CD4-positive, CD25-positive, alpha-beta regulatory T cell (primary cell): ENCODE results near the gene TM9SF1. TPM values are rescaled to one million over a fixed set of nuclear protein-coding genes. Genes with fewer than 3 reads are reported as not detected.
A peak's percentile ranks its signal among the peaks of the same experiment; 100 is the strongest.

Source experiments
- ATAC-seq, 2 donors: fragments of 150-1000 bp; cut with Tn5 transposase; one replicate each; pipeline ENCODE4 v1.10.0; 2021; ENCODE audit warnings: low read depth in 2 of 2, moderate number of reproducible peaks in 2 of 2, moderate library complexity in 1 of 2
- DNase-seq, 3 donors: peaks; one replicate each; pipeline versions ENCODE4 v3.0.0 to v3.0.0-alpha.2; 2012 to 2022; ENCODE audit warnings: mixed read lengths in 1 of 3
- H3K27ac ChIP-seq: one replicate; pipeline ENCODE4 v1.7.0; 2013; ENCODE audit warnings: mild to moderate bottlenecking, low read length; ENCODE audit not compliant: insufficient read depth, poor library complexity, severe bottlenecking
- H3K27me3 ChIP-seq: one replicate; pipeline ENCODE4 v1.7.0; 2013; ENCODE audit warnings: low read length; ENCODE audit not compliant: control insufficient read depth, insufficient read depth
- H3K36me3 ChIP-seq: one replicate; pipeline ENCODE4 v1.7.0; 2013; ENCODE audit warnings: mild to moderate bottlenecking, low read length, moderate library complexity; ENCODE audit not compliant: control insufficient read depth, insufficient read depth
- H3K4me1 ChIP-seq: 2 replicates; pipeline ENCODE4 v1.7.0; 2013; ENCODE audit warnings: mild to moderate bottlenecking, low read length; ENCODE audit not compliant: insufficient read depth, control insufficient read depth, poor library complexity, severe bottlenecking
- H3K4me3 ChIP-seq: one replicate; pipeline ENCODE4 v1.7.0; 2013; ENCODE audit warnings: low read depth, mild to moderate bottlenecking, low read length, moderate library complexity
- H3K9me3 ChIP-seq, 2 experiments: 1 replicate in 1 of 2; 2 replicates in 1 of 2; pipeline ENCODE4 v1.7.0; 2013; ENCODE audit warnings: low read length in 2 of 2, mild to moderate bottlenecking in 1 of 2, moderate library complexity in 1 of 2; ENCODE audit not compliant: control insufficient read depth in 2 of 2
- H3K27ac Mint-ChIP-seq, 3 donors: one replicate each; pipeline ENCODE4 v1.8.0; 2020 to 2022; ENCODE audit warnings: mild to moderate bottlenecking in 3 of 3, mixed read lengths in 3 of 3, moderate library complexity in 2 of 3
- H3K27me3 Mint-ChIP-seq: one replicate; pipeline ENCODE4 v1.8.0; 2022; ENCODE audit warnings: mild to moderate bottlenecking, mixed read lengths
- H3K36me3 Mint-ChIP-seq: one replicate; pipeline ENCODE4 v1.8.0; 2020; ENCODE audit warnings: mixed read lengths
- H3K4me1 Mint-ChIP-seq, 4 donors: one replicate each; pipeline ENCODE4 v1.8.0; 2020 to 2022; ENCODE audit warnings: mixed read lengths in 4 of 4, mild to moderate bottlenecking in 1 of 4
- H3K4me3 Mint-ChIP-seq, 4 donors: one replicate each; pipeline ENCODE4 v1.8.0; 2020 to 2022; ENCODE audit warnings: mild to moderate bottlenecking in 4 of 4, mixed read lengths in 4 of 4, moderate library complexity in 3 of 4
- H3K9me3 Mint-ChIP-seq, 7 donors: one replicate each; pipeline ENCODE4 v1.8.0; 2020 to 2022; ENCODE audit warnings: mixed read lengths in 7 of 7, mild to moderate bottlenecking in 3 of 7, moderate library complexity in 2 of 7
- polyA plus RNA-seq, 4 donors: library from polyadenylated mRNA; unstranded; fragments of 300-500 nt; fragmentation: Illumina TruSeq; gene quantifications; one replicate each; pipeline ENCODE4 v1.2.3, GENCODE V29; 2021
- total RNA-seq: library from RNA; stranded (reverse); gene quantifications from one replicate; pipeline ENCODE4 v1.2.3, GENCODE V29; 2022

Gene TM9SF1
- total and polyA plus RNA-seq, 5 donors from 2014 or later = 20.0 to 42.3 (median 39.3) TPM

DNA sequence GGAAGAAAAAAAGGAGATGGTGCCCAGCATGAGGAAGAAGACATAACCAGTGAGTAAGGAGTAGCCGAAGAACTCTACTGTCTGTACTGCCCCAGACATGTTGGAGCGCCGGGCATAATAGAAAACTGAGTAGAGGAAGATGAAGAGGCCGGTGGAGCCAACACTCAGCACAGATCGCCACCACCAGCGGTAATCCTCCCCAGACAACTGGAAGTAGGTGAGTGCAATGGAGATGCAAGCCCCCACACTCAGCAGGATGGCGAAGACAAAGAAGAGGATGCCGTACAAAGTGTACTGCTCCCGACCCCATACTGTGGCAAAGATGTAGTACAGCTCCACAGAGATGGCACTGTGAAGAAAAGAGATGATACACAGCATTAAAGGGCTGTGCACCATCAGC lies 5.8 kb downstream of the TM9SF1 start:
- Histone ChIP-seq H3K4me1 (peaks cover 24% of the 10 kb centered on the region), H3K36me3 (peaks cover 32% of the 10 kb centered on the region), H3K4me3 (no peak overlapping the region), H3K9me3 (no peaks in the 10 kb centered on the region), H3K27me3 (no peaks in the 10 kb centered on the region), H3K27ac (peak overlapping the region; percentile 79)
- H3K36me3 Mint-ChIP-seq = peaks cover 9% of the 10 kb centered on the region
- H3K27ac Mint-ChIP-seq = peak overlapping the region; percentile 53 to 95 (median 92)
- no peaks in the 10 kb centered on the region for H3K9me3 Mint-ChIP-seq
- H3K4me3 Mint-ChIP-seq = peak overlapping the region in 2 of 4 donors; percentile 95 to 98
- ATAC-seq (no peak), DNase-seq (no peak)
- peaks cover 22 to 55% (median 32%) of the 10 kb centered on the region in 4 donors for H3K4me1 Mint-ChIP-seq
- H3K27me3 Mint-ChIP-seq = peaks cover 5% of the 10 kb centered on the region

DNA sequence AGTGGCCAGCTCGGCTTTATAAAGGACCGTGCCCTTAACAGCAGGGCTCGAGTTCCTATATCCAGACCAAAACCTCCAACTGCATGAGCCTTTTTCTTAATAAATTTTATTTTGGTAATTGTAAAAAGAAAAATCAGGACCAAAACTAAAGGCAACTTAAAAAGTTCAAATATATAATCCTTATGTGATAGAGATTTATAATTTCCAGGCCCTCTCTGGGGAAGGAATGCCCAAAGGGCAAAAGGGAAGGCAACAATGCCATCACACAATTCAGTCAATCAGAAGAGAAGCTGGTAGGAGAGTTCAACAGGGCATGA lies 6.2 kb downstream of the TM9SF1 start:
- peaks cover 9% of the 10 kb centered on the region for H3K36me3 Mint-ChIP-seq
- peaks cover 36% of the 10 kb centered on the region for H3K36me3 ChIP-seq
- H3K27ac ChIP-seq = peak overlapping the region; percentile 79
- H3K4me1 ChIP-seq = peaks cover 20% of the 10 kb centered on the region
- H3K4me1 Mint-ChIP-seq = peaks cover 22 to 51% (median 28%) of the 10 kb centered on the region in 4 donors
- H3K9me3 ChIP-seq = no peaks in the 10 kb centered on the region
- no peaks in the 10 kb centered on the region for H3K9me3 Mint-ChIP-seq
- DNase-seq (no peak), ATAC-seq (no peak)
- H3K27me3 ChIP-seq = no peaks in the 10 kb centered on the region
- peak overlapping the region; percentile 13 for H3K4me3 ChIP-seq
- peaks cover 5% of the 10 kb centered on the region for H3K27me3 Mint-ChIP-seq
- peak overlapping the region; percentile 88 to 95 (median 92) for H3K27ac Mint-ChIP-seq
- H3K4me3 Mint-ChIP-seq = peak overlapping the region; percentile 90 to 98 (median 94)

DNA sequence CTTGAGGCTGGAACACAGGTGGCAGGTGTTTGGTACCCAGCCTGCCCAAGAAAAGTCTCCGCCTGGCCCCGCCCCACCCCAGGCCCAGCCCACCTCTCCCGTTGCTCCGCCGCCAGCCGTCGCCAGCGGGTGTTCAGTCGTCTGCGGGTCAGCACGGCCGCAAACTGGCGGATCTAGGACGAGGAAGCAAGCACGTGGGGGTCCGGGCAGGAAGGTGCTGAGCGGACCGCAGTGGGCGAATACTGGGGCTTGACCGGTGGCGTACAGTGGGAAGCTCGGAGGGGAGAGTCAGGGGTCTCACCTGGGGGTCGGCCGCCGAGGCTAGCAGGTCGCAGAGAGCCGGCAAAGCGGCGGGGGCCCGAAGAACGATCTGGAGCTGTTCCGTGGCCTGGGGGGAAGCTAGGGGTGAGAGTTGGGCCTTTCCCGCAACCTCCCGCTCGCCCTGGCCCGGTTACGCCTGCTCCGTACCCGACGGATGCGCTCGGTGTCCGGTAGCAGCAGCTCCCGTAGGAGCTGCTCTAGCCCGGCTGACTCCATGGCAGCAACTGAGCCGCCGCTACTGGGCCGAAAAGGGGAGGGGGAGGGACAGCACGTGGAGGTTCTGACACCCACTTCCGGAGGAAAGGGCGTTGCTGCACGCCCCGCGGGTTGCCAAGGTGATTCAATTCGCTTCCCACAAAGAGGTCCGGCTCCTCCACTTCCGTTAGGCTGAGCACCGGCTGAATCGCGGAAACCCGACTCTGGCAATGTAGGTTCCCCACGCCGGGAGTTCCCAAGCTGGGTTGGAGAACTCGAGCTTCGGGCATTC lies 6.8 kb downstream of the TM9SF1 start, which contains the start of gene IPO4:
IPO4 (minus strand) TSS at position 566 of the 808 bp plus-strand sequence; CDS start at position 537, 29 bp downstream.
- H3K4me1 ChIP-seq = peaks cover 18% of the 10 kb centered on the region
- peak; percentile 90 to 94 for ATAC-seq
- no peaks in the 10 kb centered on the region for H3K9me3 Mint-ChIP-seq
- H3K4me3 Mint-ChIP-seq = peak within 1 kb of the TSS; percentile 90 to 98 (median 94)
- peaks cover 38% of the 10 kb centered on the region for H3K36me3 ChIP-seq
- H3K27ac ChIP-seq = peak within 1 kb of the TSS; percentile 79
- peak within 1 kb of the TSS; percentile 61 for H3K4me3 ChIP-seq
- peak; percentile 94 to 98 (median 94) for DNase-seq
- H3K27me3 ChIP-seq = no peaks in the 10 kb centered on the region
- H3K36me3 Mint-ChIP-seq = peaks cover 9% of the 10 kb centered on the region
- H3K9me3 ChIP-seq = no peaks in the 10 kb centered on the region
- H3K4me1 Mint-ChIP-seq = peaks cover 22 to 48% (median 26%) of the 10 kb centered on the region in 4 donors
- peaks cover 5% of the 10 kb centered on the region for H3K27me3 Mint-ChIP-seq
- peak within 1 kb of the TSS; percentile 88 to 95 (median 92) for H3K27ac Mint-ChIP-seq

DNA sequence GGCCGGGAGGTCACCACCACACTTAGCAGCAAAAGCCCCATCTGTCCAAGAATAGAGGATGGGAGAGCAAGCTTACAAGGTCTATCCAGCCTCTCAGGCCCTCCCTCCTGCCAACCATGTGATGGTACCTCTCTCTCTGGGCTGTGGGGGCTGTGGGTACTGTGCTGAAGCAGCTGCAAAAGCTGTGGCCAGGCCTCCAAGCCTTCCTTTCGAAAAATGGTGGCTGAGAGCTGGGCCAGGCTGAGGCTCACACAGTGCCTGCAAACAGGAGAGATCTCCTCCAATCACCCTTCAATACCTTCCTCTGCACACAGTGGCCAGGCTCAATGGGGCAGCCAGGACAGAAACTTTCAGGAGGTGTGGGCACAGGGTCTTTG lies 7.7 kb downstream of the TM9SF1 start:
- peak overlapping the region; percentile 90 to 98 (median 94) for H3K4me3 Mint-ChIP-seq
- no peaks in the 10 kb centered on the region for H3K9me3 ChIP-seq
- H3K4me3 ChIP-seq = peak overlapping the region; percentile 61
- peaks cover 35% of the 10 kb centered on the region for H3K36me3 ChIP-seq
- H3K27me3 ChIP-seq = no peaks in the 10 kb centered on the region
- no peaks in the 10 kb centered on the region for H3K9me3 Mint-ChIP-seq
- DNase-seq (no peak), ATAC-seq (no peak)
- H3K4me1 ChIP-seq = peaks cover 18% of the 10 kb centered on the region
- peak overlapping the region; percentile 79 for H3K27ac ChIP-seq
- H3K4me1 Mint-ChIP-seq = peaks cover 21 to 42% (median 24%) of the 10 kb centered on the region in 4 donors
- H3K27ac Mint-ChIP-seq = peak overlapping the region in 2 of 3 donors; percentile 92 to 95
- H3K27me3 Mint-ChIP-seq = peaks cover 5% of the 10 kb centered on the region
- H3K36me3 Mint-ChIP-seq = peaks cover 5% of the 10 kb centered on the region

DNA sequence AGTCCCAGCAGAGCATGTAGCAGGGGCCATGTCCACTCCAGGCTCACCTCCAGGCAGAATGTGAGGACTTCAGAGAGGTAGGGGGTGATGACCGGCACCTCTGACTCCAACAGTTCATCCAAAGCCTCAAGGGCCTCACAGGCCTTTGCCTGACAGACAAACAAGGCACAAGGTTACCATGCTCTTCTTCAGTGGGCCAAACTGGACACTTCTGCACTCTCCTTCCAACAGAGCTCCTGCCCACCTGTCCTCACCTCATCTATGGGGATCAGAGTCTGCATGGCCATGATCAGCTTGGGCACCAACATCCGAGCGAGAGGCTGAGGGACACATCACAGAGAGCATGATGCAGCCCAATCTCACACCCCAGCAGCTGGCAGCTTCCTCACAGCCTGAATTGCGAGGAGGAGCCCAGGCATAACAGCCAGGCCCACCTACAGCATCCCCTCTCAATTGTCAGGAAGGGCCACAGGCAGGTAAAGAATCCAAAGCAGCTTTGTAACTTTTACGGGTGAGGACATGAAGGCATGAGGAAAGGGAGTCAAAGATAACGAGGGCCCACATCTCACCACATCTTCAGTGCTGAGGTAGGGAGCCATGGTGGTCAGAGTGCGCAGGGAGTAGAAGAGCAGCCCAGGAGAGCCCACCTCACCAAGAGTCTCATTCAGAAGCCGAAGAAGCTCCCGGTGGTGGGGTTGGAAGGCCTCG lies 8.3 kb downstream of the TM9SF1 start:
- H3K4me3 ChIP-seq = peak overlapping the region; percentile 11
- no peaks in the 10 kb centered on the region for H3K27me3 ChIP-seq
- H3K36me3 ChIP-seq = peaks cover 30% of the 10 kb centered on the region
- no peaks in the 10 kb centered on the region for H3K9me3 ChIP-seq
- Mint-ChIP-seq H3K9me3 (no peaks in the 10 kb centered on the region), H3K4me1 (peaks cover 16 to 38% (median 26%) of the 10 kb centered on the region in 4 donors), H3K4me3 (peak overlapping the region in 3 of 4 donors; percentile 90 to 95 (median 92)), H3K27ac (peak overlapping the region; percentile 28 to 92 (median 64)), H3K27me3 (peaks cover 5% of the 10 kb centered on the region), H3K36me3 (peaks cover 4% of the 10 kb centered on the region)
- no peak overlapping the region for H3K27ac ChIP-seq
- no peak for DNase-seq
- ATAC-seq = no peak
- peaks cover 18% of the 10 kb centered on the region for H3K4me1 ChIP-seq

DNA sequence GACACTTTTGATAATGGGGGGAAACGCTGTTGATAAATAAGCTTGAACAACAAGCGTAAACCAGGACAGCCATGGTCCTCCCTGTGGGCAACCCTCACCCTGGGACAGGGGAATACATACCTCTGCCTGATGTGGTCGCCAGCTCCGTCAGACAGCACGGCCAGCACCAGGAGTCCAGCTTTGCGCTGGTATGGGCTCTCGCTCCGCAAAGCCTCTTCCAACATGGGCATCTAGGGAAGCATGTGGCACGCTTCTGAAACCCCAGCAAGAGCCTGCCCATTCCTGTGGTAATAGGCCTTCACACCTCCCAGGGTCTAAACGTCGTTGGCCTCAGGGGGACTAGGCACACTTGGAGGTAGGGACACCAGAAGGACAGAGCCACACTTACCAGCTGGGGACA lies 9.5 kb downstream of the TM9SF1 start:
- Mint-ChIP-seq H3K27me3 (peaks cover 5% of the 10 kb centered on the region), H3K9me3 (no peaks in the 10 kb centered on the region), H3K4me1 (peaks cover 11 to 32% (median 20%) of the 10 kb centered on the region in 4 donors), H3K4me3 (peak overlapping the region in 1 of 4 donors; percentile 83), H3K36me3 (peaks cover 8% of the 10 kb centered on the region), H3K27ac (peak overlapping the region in 1 of 3 donors; percentile 15)
- Histone ChIP-seq H3K4me1 (peaks cover 18% of the 10 kb centered on the region), H3K27ac (no peak overlapping the region), H3K36me3 (peaks cover 34% of the 10 kb centered on the region), H3K4me3 (no peak overlapping the region), H3K9me3 (no peaks in the 10 kb centered on the region), H3K27me3 (no peaks in the 10 kb centered on the region)
- ATAC-seq = no peak
- no peak for DNase-seq

DNA sequence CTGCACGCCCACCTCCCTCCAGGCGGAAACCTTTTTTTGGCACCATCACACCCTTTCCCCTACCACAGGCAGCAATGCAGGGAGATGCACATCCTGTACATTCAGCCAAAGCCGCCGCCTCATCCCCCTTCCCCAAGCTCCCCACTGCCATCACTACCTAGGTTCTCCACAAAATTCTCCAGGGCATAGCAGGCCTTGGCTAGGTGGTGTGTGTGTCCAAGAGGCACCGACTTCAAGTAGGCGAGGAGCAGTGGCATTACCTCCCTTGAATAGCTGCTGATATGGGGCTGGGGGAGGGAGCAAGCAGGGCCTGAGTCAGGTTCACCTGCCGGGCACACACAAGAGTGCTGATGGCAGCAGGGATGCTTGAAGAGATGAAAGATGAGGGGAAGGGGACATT lies 10.2 kb downstream of the TM9SF1 start:
- peaks cover 10% of the 10 kb centered on the region for H3K36me3 Mint-ChIP-seq
- H3K4me3 Mint-ChIP-seq = peak overlapping the region in 1 of 4 donors; percentile 15
- ATAC-seq = no peak
- H3K27me3 Mint-ChIP-seq = peaks cover 5% of the 10 kb centered on the region
- Histone ChIP-seq H3K9me3 (no peaks in the 10 kb centered on the region), H3K27ac (no peak overlapping the region), H3K27me3 (no peaks in the 10 kb centered on the region), H3K4me3 (no peak overlapping the region), H3K4me1 (peaks cover 18% of the 10 kb centered on the region), H3K36me3 (peaks cover 38% of the 10 kb centered on the region)
- no peak for DNase-seq
- no peaks in the 10 kb centered on the region for H3K9me3 Mint-ChIP-seq
- H3K4me1 Mint-ChIP-seq = peaks cover 11 to 32% (median 19%) of the 10 kb centered on the region in 4 donors
- H3K27ac Mint-ChIP-seq = peak overlapping the region in 1 of 3 donors; percentile 69
